HG03108 (cell line): ENCODE data around the gene CERT1.

Source experiments
- ATAC-seq: cut with Tn5 transposase; IDR thresholded peaks from one replicate; pipeline ENCODE4 v1.9.1; 2021; ENCODE audit warnings: moderate library complexity; ENCODE audit not compliant: unreplicated experiment

CERT1 gene

DNA sequence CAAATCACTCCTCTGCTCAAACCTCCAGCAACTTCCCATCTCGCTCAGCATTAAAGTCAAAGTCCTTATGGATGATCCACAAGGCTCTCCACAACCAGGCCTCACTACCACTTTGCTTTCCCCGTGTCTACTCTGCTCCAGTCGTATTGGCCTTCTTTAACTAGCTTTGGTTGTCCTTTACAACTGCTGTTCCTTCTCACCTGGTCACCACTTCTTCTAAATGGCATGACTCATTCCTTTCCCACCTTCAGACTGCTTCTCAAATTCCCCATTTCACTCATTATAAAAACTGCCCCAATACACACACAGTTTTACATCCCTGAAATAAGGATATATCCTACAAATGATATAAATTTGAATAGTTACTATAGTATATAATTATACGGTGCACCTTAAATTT is 30.4 kb downstream of the CERT1 start:
- no peak for ATAC-seq

DNA sequence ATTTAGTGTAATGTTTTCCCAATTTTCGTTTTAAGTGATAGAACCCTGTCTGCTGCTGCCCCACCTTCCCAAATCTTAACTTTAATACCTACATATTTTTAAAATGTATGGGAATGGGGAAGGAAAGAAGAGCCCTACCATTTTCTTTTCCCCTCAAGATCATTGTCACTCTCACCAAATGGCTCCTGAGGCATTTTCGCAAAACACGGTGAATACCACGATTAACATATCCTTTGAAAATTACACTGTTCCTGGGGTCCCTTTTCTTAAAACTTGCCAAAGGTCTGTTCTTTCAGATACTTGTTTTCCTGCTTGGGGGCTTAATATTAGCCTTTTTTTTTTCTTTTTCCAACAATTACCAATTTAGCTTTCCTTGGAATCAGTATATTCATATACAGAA is 36.1 kb downstream of the CERT1 start:
- no peak for ATAC-seq

DNA sequence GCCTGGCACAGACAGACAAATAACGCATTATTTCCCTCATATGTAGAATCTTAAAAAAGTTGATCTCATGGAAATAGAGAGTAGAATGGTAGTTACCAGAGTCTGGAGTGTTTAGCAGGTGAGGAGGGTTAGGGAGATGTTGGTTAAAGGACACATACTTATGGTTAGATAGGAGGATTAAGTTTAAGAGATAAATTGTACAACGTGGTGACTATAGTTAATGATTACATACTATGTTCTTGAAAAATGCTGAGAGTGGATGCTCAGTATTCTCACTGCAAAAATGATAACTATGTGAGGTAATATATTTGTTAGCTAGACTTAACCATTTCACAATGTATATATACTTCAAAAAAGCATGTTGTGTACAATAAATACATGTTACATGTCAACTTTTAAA is 38.0 kb downstream of the CERT1 start:
- ATAC-seq: no peak

DNA sequence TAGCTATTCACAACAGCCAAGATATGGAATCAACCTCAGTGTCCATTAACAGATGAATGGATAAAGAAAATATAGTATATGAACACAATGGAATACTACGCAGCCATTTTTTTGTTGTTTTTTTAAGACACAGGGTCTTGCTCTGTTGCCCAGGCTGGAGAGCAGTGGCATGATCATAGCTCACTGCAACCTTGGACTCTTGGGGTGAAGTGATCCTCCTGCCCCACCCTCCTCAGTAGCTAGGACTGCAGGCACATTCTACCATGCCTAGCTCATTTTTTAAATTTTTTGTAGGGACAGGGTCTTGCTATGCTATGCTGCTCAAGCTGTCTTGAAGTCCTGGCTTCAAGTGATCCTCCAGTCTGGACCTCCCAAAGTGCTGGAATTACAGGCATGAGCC is 38.5 kb downstream of the CERT1 start:
- ATAC-seq: no peak

DNA sequence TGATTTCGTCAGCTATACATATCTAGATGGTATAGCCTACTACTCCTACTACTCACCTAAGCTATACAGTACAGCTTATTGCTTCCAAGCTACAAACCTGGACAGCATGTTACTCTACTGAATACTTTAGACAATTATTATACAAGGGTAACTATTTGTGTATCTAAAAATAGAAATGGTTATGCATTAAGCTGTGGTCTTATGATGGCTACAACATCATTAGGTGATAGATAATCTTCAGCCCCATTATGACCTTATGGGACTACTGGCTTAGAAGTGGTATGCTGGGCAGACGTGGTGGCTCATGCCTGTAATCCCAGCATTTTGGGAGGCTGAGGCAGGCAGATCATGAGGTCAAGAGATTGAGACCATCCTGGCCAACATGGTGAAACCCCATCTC is 40.2 kb downstream of the CERT1 start:
- ATAC-seq: no peak

DNA sequence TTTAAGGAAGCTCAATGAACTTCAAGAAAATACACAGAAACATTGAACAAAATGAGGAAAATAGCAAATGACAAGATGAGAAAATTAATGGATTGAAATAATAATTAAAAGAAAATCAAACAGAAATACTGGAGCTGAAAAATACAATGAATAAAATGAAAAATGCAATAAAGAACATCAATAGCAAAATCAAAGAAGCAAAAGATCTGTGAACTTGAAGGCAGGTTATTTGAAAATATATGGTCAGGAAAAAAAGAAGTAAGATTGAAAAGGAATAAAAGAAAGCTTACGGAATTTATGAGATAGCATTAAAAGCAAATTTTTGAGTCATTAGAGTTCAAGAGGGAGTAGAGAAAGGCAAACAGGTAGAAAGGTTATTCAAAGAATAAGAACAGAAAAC is 42.4 kb downstream of the CERT1 start:
- no peak for ATAC-seq

DNA sequence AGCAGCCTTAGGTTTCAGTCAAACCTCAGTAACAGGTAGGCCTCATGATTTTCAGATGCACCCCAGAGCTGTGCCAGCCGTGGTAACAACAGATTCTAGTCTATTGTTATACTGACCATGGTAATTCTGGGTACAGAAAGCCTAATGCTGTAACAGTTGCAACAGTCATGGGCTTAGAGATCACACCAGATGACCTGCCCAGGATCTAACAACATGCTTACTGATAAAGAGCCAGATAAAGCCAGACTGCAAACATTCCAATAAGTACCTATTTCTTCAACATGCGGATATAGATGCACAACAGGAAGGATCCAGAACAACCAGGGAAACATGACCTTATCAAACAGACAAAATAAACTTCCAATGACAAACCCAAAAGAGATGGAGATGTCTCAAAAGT is 42.8 kb downstream of the CERT1 start:
- no peak for ATAC-seq

DNA sequence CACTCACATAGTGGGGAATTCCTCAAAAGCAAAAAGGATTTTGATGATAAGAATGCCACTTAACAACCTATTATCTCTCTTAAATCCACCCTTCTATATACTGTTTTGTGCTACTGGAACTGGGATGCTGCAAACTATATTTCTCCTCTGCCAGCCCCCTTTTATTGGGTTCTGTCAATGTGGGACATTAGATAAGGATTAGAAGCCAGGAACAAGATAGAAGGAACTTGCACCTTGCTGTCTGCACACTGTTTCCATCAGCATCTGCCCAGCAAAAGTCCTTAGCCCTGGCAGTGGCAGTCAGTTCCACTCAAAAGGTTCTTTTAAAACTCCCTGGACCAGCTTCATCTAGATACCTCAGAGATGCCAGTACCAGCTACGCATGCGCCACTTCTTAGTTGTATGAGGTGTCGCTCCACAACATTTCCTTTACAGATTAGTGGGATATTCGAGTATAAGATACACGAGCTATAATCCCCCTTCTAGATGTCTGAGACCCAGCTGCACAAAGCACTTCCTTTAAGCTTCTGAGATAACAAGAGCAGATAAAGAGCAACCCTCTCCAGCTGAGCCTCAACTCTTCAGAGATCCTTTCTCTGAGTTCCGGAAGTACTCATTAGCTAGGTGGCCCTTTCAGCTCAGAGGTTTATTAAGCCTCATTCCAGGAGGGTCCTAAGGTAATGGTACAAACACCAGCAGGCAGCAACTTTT is 45.3 kb downstream of the CERT1 start:
- ATAC-seq: no peak

DNA sequence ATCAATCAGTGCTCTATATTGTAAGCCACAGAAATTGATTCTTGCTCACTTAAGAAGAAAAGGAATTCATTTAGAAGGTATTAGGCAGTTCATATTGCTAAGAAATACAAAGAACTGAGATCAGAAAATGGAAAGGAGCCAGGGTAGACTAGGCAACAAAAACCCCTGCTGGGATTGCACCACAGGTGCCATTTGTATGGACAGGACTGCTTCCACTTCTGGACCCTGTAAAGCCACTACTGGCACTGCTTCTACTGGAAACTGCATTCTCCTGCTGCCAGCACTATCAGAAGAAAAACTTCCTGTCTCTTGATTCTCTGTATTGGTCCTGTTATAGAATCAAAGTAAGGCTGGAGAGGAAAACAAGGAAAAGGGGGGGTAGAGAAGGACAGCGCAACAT is 45.9 kb downstream of the CERT1 start:
- ATAC-seq: no peak

DNA sequence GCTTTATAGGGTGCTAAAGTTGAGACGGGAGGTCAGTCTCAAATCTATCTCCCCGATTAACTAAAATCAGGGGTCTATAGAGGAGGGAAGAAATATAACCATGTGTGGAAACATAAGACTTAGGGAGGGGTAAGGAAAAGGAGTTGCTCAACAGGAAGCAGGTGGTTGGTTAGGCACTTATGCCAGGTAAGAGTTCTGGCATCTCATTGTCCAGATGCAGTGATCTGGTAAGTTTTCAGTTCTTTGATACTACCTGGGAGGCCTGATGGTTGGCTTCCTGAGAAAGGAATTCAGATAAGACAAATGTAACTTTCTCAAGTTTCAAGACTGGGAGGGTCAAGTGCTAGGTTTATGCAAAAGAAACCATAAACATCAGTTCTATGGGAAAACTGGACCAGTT is 47.7 kb downstream of the CERT1 start:
- no peak for ATAC-seq

DNA sequence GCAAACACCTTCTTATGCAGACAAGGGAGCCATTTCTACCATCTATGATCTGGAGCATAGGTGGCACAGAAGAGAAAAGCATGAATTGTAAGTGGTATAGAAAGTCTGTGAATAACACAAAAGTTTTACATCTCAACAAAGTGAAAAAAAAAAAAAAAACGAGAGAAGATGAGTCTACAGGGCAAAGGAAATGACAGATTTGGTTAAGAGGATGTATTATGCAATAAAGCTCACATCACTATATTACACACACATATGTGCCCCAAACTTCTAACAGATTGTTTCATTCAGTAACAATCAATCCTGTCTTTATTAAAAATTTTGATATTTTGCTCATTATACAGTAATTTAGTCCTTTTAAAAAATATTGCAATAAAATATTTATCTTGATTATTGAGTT is 49.8 kb downstream of the CERT1 start:
- ATAC-seq: no peak

DNA sequence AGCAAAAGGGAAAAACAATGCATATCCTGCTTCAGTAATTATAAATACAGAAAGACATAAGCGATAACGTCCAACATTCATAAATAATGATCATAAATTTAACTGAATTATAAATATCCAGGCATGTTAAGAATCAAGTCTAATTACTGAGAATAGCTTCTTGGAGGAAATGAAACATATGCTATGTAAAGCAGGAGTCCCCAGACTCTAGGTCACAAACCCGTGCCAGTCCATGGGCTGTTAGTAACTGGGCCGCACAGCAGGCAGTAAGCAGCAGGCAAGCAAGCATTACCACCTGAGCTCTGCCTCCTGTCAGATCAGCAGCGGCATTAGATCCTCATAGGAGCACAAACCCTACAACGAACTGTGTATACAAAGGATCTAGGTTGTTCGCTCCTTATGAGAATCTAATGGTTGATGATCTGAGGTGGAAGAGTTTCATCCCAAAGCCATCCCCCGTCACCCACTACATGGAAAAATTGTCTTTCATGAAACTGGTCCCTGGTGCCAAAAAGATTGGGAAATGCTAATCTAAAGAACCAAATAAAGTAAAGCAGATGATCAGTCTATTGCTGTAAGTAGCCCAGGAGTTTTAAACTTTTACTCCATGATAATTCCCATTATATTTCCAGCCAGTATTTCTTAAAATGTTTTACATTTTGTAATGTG is 50.4 kb downstream of the CERT1 start:
- peak; percentile 76 for ATAC-seq

DNA sequence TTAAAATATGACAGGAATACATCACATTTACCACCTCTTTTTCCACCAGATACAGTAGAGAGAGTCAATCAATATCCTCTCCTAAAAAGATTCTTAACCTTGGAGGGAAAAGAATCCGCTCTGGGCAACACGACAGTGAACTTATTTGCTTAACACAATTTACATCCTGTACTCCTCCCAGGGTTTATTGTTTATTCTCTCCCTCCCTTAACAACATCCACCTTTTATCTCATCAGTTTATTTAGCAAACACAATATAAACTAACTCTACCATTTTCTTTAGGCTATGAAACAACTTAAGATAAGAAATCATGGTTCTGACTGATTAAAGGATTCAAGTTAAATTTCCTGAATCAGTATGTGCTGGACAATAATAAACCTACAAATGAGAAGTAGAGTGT is 50.9 kb downstream of the CERT1 start:
- peak; percentile 19 for ATAC-seq

DNA sequence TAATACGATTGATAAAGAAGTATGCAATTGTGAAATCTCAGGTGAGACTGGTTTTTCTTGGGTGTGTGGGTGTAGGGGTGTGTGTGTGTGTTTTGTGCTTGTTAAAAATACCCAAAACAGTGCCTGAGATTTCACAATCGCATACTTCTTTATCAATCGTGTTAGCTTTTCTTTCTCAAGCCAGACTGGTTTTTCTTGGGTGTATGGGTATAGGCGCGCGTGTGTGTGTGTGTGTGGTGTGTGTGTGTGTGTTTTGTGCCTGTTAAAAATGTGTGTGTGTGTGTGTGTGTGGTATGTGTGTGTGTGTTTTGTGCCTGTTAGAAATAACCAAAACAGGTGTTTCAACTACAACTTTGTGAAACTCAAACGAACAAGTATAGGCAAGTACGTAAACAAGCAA is 53.7 kb downstream of the CERT1 start:
- no peak for ATAC-seq

DNA sequence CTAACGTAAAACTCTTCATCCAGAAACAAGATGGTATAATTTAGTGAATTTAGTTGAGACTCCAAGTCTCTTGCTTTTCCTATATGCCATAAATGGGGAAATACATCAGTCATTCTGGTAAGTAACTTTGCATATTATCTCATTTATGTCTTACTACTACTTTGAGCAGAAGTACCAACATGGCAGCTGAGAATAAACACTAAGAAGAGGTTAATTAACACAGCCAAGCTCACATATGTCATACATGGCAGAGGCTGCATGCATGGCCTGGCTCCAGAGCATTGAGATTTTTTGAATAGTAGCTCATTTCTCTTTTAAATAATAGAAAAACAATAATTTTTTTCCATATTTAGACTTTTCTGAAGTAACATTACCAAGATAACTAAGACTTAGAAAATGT is 54.3 kb downstream of the CERT1 start:
- no peak for ATAC-seq

DNA sequence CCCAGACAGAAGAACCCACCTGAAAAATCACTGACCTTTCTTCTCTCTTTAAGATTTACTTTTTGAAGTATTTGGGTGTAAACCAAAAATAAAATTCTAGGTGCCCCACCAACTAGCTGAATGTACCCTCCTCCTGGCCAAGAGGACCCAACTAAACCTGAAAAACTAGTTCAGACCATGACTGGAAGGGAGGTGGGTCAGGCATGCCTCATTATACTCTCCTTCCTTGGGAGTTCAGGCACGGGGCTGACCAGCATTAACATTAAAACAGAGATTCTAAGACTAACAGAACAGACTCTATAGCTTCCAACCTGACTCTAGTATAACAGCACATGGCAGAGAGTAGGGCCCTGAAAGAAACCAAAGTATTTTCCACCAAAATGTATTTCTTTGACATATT is 61.4 kb downstream of the CERT1 start:
- ATAC-seq: no peak

DNA sequence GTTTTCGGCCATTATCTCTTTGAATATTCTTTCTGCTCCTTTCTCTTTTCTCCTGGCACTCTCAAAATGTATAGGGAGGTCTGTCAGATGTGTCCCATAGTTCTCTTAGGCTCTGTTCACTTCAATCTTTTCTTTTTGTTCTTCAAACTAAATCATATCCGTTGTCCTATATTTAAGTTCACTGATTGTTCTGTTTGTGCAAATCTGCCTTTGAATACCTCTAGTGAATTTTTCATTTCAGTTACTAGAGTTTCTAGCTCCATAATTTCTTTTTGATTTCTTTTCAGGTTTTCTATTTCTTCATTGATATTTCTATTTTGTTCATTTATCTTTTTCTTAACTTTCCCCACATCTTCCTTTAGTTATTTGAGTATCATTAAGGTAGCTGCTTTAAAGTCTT is 65.4 kb downstream of the CERT1 start:
- ATAC-seq: no peak

DNA sequence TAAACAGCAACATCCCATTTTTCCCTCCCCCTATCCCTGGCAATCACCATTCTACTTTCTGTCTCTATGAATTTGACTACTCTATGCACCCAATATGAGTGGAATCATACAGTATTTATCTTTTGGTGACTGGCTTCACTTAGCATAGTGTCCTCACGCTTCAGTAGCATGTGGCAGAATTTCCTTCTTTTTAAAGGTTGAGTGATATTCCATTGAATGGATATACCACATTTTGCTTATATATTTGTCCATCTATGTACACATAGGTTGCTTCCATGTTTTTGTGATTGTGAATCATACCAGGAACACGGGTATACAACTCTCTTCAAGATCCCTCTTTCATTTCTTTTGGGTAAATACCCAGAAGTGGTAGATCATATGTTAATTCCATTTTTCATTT is 69.9 kb downstream of the CERT1 start:
- no peak for ATAC-seq

DNA sequence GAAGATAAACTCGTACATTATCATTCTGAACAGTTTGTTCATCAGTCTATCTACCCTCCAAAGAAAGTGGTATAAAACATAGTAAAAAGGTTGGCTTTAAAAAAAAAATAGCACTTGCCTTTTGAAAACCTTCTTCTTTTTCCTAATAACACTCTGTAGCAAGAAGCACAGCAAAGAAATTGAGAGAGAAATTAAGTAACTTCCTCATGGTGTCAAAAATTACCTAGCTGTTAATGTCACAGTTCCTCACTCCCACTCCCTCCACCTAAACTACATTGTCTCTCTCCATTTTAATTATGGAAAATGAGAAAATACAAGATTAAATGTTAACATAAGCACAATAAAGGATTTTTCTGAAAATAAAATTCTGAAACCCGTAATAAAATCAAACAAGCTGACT is 72.2 kb downstream of the CERT1 start:
- ATAC-seq: no peak

DNA sequence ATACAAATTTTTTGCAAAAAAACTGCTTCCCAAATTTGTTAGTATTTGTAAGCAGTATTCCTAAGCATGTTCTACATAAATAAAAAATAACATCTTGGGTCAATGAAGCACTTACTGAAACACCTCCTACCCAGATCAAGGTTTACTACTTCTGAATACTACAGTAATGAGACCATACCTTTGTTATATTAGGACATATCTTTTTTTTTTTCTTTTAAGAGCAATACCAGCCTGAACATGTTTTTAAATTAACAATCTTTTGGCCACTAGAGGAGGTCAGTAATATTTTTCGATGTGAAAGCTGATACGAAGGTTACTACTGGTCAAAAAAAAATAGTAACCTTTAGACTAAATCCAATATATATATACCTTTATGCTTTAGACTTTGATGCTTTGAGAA is 72.7 kb downstream of the CERT1 start:
- ATAC-seq: no peak

DNA sequence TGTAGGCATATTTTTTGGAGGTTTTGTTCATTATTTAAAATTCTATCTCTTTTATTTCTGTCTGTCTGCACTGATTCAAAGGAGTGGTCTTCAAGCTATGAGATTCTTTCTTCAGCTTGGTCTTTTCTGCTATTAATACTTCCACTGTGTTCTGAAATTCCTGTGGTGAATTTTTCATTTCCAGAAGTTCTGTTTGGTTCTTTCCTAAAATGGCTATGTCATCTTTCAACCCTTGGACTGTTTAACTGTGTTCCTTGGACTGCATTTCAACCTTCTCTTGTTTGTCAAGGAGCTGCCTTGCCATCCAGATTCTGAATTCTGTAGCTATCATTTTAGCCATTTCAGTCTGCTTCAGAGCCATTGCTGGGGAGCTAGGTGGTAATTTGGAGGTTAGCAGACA is 76.3 kb downstream of the CERT1 start:
- ATAC-seq: no peak

DNA sequence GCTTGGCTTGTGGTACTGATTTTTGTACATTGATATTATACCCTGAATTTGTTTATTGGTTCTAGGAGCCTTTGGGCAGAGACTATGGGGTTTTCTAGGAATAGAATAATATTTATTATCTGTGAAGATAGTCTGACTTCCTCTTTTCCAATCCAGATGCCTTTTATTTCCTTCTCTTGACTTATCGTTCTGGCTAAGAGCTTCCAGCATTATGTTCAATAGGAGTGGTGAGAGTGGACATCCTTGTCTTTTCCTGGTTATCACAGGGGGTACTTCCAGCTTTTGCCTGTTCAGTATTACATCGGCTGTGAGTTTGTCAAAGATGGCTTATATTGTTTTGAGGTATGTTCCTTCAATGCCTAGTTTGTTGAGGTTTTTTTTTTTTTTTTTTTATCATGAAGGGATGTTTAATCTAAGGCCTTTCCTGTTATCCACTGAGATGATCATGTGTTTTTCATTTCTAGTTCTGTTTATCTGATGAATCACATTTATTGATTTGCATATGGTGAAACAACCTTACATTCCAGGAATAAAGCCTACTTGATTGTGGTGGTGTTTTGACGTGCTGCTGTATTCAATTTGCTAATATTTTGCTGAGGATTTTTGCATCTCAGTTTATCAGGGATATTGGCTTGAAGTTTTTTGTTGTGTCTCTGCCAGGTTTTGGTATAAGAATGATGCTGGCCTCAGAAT is 77.5 kb downstream of the CERT1 start:
- ATAC-seq: no peak
